ENCODE results near the gene F13A1.
A peak's percentile ranks its signal among the peaks of the same experiment; 100 is the strongest.

F13A1 gene

GRCh38 chr6:6333501-6333900 lies 13.0 kb upstream of the F13A1 start:
- peak; percentile 17 for DNase-seq (ENCODE audit: low read depth)
- H3K4me3 ChIP-seq (ENCODE audit: low read depth, low read length), result no peak overlapping the region
- no peak for TF ChIP-seq CTCF (IDR thresholded peaks at IDR 0.05; ENCODE audit: insufficient read depth, low read depth, low read length, missing control alignments)

GRCh38 chr6:6332811-6333244 lies 12.4 kb upstream of the F13A1 start:
- no peak overlapping the region for H3K4me3 ChIP-seq (ENCODE audit: low read depth, low read length)
- DNase-seq (ENCODE audit: low read depth), result peak; percentile 86
- no peak for TF ChIP-seq CTCF (IDR thresholded peaks at IDR 0.05; ENCODE audit: insufficient read depth, low read depth, low read length, missing control alignments)

GRCh38 chr6:6331946-6332601 lies 11.6 kb upstream of the F13A1 start:
- peak overlapping the region; percentile 18 for H3K4me3 ChIP-seq (ENCODE audit: low read depth, low read length)
- no peak for TF ChIP-seq CTCF (IDR thresholded peaks at IDR 0.05; ENCODE audit: insufficient read depth, low read depth, low read length, missing control alignments)
- DNase-seq (ENCODE audit: low read depth), result peak; percentile 92

- H3K4me3 ChIP-seq (ENCODE audit: low read depth, low read length), result peak overlapping the region; percentile 41
- no peak for TF ChIP-seq CTCF (IDR thresholded peaks at IDR 0.05; ENCODE audit: insufficient read depth, low read depth, low read length, missing control alignments)
- DNase-seq (ENCODE audit: low read depth), result peak; percentile 95
Measured at GRCh38 chr6:6331393-6331792, 10.9 kb upstream of the F13A1 start.

GRCh38 chr6:6330407-6330806 lies 9.9 kb upstream of the F13A1 start:
- peak overlapping the region; percentile 41 for H3K4me3 ChIP-seq (ENCODE audit: low read depth, low read length)
- no peak for TF ChIP-seq CTCF (IDR thresholded peaks at IDR 0.05; ENCODE audit: insufficient read depth, low read depth, low read length, missing control alignments)
- peak; percentile 26 for DNase-seq (ENCODE audit: low read depth)

DNA sequence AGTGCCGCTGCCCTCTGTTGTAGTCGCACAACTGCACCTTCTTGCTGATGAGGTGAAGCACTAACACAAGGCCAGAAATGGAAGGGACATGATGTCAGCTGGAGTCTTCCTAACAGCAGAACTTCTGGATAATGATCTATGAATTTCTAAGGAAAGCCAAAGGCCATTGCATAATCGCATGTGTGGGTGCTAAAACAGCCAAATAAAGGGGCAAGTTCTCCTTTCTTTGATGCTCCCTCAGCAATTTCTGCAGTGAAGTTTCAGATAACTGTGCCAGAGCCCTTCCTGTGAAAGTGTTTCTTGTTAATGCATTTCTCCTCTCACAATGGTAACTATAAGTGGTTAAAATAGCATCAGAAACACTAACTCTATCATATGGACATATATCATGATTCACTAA lies 8.0 kb upstream of the F13A1 start:
- DNase-seq (ENCODE audit: low read depth), result no peak
- no peak for TF ChIP-seq CTCF (IDR thresholded peaks at IDR 0.05; ENCODE audit: insufficient read depth, low read depth, low read length, missing control alignments)
- no peak overlapping the region for H3K4me3 ChIP-seq (ENCODE audit: low read depth, low read length)

DNA sequence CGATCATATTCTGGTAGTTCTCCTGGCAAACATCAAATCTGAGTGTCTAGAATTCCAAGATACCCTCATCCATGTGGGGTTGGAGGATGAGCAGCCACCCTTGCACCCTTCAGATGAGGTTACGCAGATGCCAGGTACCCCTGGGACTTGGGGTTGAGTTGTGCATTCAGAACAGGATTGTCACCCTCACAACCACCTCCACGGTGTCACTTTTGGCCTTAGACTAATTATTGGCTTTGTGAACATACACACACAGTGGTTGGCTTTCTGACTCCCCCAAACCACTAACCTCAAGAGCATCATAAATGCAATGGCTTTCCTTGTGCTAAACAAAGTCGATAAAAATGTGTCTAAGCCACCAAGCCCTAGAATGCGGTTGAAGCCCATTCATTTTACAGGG lies 2.9 kb upstream of the F13A1 start:
- no peak for DNase-seq (ENCODE audit: low read depth)
- TF ChIP-seq CTCF (IDR thresholded peaks at IDR 0.05; ENCODE audit: insufficient read depth, low read depth, low read length, missing control alignments), result no peak

More for the DNA sequence above, 2.9 kb upstream of the F13A1 start:
- H3K4me3 ChIP-seq (ENCODE audit: low read depth, low read length), result no peak overlapping the region

Data from GM12865 (cell line).